ENCODE results near the gene PRRC1. TPM values are rescaled to one million over a fixed set of nuclear protein-coding genes. Genes with fewer than 3 reads are reported as not detected.
A peak's percentile ranks its signal among the peaks of the same experiment; 100 is the strongest.

Gene PRRC1
- total RNA-seq, 6 donors from 2014 or later, result 30.1 to 61.8 (median 45.5) TPM

- no peak for DNase-seq
- WGBS, 2 donors, result 17 to 28% methylated on average over 3 of the region's 3 CpGs
Measured at GRCh38 chr5:127562252-127562651, 44.8 kb downstream of the PRRC1 start.

GRCh38 chr5:127563136-127563535, 45.7 kb downstream of the PRRC1 start:
- 49 to 50% methylated on average over 2 of the region's 2 CpGs for WGBS, 2 donors
- no peak overlapping the region for H3K4me3 ChIP-seq
- peak in 1 of 2 donors; percentile 25 for DNase-seq
- H3K4me1 ChIP-seq, result peaks cover 4 to 16% (median 7%) of the 10 kb centered on the region in 4 donors
- no peaks in the 10 kb centered on the region for H3K36me3 ChIP-seq
- H3K27me3 ChIP-seq, result no peaks in the 10 kb centered on the region
- peak; percentile 43 to 63 for ATAC-seq (ENCODE audit: low FRiP score in 2 of 2)
- TF ChIP-seq CTCF (IDR thresholded peaks at IDR 0.05) (no peak), EP300 (IDR thresholded peaks at IDR 0.05) (no peak), POLR2AphosphoS5 (IDR thresholded peaks at IDR 0.05) (no peak), POLR2A (IDR thresholded peaks at IDR 0.05) (no peak)
- peak overlapping the region in 2 of 4 donors; percentile 20 to 47 for H3K27ac ChIP-seq
- no peaks in the 10 kb centered on the region for H3K9me3 ChIP-seq

More at GRCh38 chr5:127562252-127562651, 44.8 kb downstream of the PRRC1 start:
- H3K27ac ChIP-seq, result peak overlapping the region in 1 of 4 donors; percentile 10
- H3K27me3 ChIP-seq, result no peaks in the 10 kb centered on the region
- H3K4me1 ChIP-seq, result peaks cover 4 to 16% (median 7%) of the 10 kb centered on the region in 4 donors
- H3K4me3 ChIP-seq, result no peak overlapping the region
- H3K9me3 ChIP-seq, result no peaks in the 10 kb centered on the region
- ATAC-seq (ENCODE audit: low FRiP score in 2 of 2), result no peak
- TF ChIP-seq CTCF (IDR thresholded peaks at IDR 0.05) (peak in 1 of 6 experiments; percentile 21), EP300 (IDR thresholded peaks at IDR 0.05) (no peak)
- H3K36me3 ChIP-seq, result no peaks in the 10 kb centered on the region

- WGBS, 2 donors, result 50 to 55% methylated on average over 2 of the region's 2 CpGs
- Histone ChIP-seq H3K4me1 (peaks cover 4 to 16% (median 7%) of the 10 kb centered on the region in 4 donors), H3K4me3 (no peak overlapping the region), H3K27ac (peak overlapping the region in 1 of 4 donors; percentile 47), H3K9me3 (no peaks in the 10 kb centered on the region), H3K36me3 (no peaks in the 10 kb centered on the region), H3K27me3 (no peaks in the 10 kb centered on the region)
- ATAC-seq (ENCODE audit: low FRiP score in 2 of 2) (peak in 1 of 2 donors; percentile 82), DNase-seq (peak in 1 of 2 donors; percentile 31)
- TF ChIP-seq EP300 (IDR thresholded peaks at IDR 0.05) (no peak), CTCF (IDR thresholded peaks at IDR 0.05) (peak; percentile 42 to 78 (median 68))
Measured at GRCh38 chr5:127564002-127564769, 46.7 kb downstream of the PRRC1 start.

- DNase-seq (no peak), ATAC-seq (ENCODE audit: low FRiP score in 2 of 2) (no peak)
- Histone ChIP-seq H3K36me3 (no peaks in the 10 kb centered on the region), H3K9me3 (no peaks in the 10 kb centered on the region), H3K27me3 (no peaks in the 10 kb centered on the region), H3K4me3 (no peak overlapping the region), H3K27ac (no peak overlapping the region), H3K4me1 (peaks cover 4 to 16% (median 7%) of the 10 kb centered on the region in 4 donors)
- TF ChIP-seq CTCF (IDR thresholded peaks at IDR 0.05), result no peak
- no peak for TF ChIP-seq POLR2A (IDR thresholded peaks at IDR 0.05)
- no peak for TF ChIP-seq EP300 (IDR thresholded peaks at IDR 0.05)
- TF ChIP-seq POLR2AphosphoS5 (IDR thresholded peaks at IDR 0.05), result no peak
- 75 to 86% methylated on average over 1 of the region's 1 CpG for WGBS, 2 donors
Measured at GRCh38 chr5:127565586-127566270, 48.3 kb downstream of the PRRC1 start.
